Endothelial cell (in vitro differentiated cells): ENCODE results near the gene TMEM151B. TPM values are rescaled to one million over a fixed set of nuclear protein-coding genes. Genes with fewer than 3 reads are reported as not detected.

Experiments used
- DNase-seq: peaks from one replicate; pipeline ENCODE4 v3.0.0; 2021; ENCODE audit warnings: low spot score
- H3K27ac Mint-ChIP-seq: one replicate; pipeline ENCODE4 v1.8.0; 2021; ENCODE audit warnings: mixed read lengths, inconsistent platforms; ENCODE audit not compliant: unreplicated experiment
- H3K27me3 Mint-ChIP-seq: one replicate; pipeline ENCODE4 v1.8.0; 2021; ENCODE audit warnings: mild to moderate bottlenecking, moderate library complexity, mixed read lengths, inconsistent platforms; ENCODE audit not compliant: unreplicated experiment
- H3K36me3 Mint-ChIP-seq: one replicate; pipeline ENCODE4 v1.8.0; 2021; ENCODE audit warnings: mild to moderate bottlenecking, low read depth, mixed read lengths, inconsistent platforms; ENCODE audit not compliant: unreplicated experiment
- H3K4me1 Mint-ChIP-seq: one replicate; pipeline ENCODE4 v1.8.0; 2021; ENCODE audit warnings: mild to moderate bottlenecking, mixed read lengths, inconsistent platforms; ENCODE audit not compliant: unreplicated experiment
- H3K4me3 Mint-ChIP-seq: one replicate; pipeline ENCODE4 v1.8.0; 2021; ENCODE audit warnings: mild to moderate bottlenecking, mixed read lengths, inconsistent platforms; ENCODE audit not compliant: unreplicated experiment
- H3K9me3 Mint-ChIP-seq: one replicate; pipeline ENCODE4 v1.8.0; 2021; ENCODE audit warnings: mixed read lengths, inconsistent platforms; ENCODE audit not compliant: unreplicated experiment
- CTCF ChIP-seq: fragments of 200-600 bp; sonication (generic); IDR thresholded peaks from one replicate; pipeline ENCODE4 v1.5.0; 2021; ENCODE audit warnings: antibody characterized with exemption; ENCODE audit not compliant: unreplicated experiment
- total RNA-seq: library from RNA; stranded (reverse); fragmentation: NEBNext Ultra II Directional; extraction: Animal tissue kit (Norgen Biotek cat#: 25700); gene quantifications from one replicate; pipeline ENCODE4 v1.2.1, GENCODE V29; 2021; ENCODE audit not compliant: unreplicated experiment

Gene TMEM151B
- total RNA-seq, 1 donor from 2014 or later = 0.28 TPM

- no peak overlapping the region for H3K27ac Mint-ChIP-seq
- H3K36me3 Mint-ChIP-seq = peaks cover 5% of the 10 kb centered on the region
- H3K9me3 Mint-ChIP-seq = no peaks in the 10 kb centered on the region
- DNase-seq = no peak
- TF ChIP-seq CTCF = no peak
- H3K4me1 Mint-ChIP-seq = peaks cover 8% of the 10 kb centered on the region
- H3K27me3 Mint-ChIP-seq = peaks cover 20% of the 10 kb centered on the region
- no peak overlapping the region for H3K4me3 Mint-ChIP-seq
Measured at GRCh38 chr6:44273617-44274016, 3.4 kb downstream of the TMEM151B start.

- Mint-ChIP-seq H3K36me3 (peaks cover 5% of the 10 kb centered on the region), H3K4me1 (peaks cover 3% of the 10 kb centered on the region), H3K4me3 (no peak overlapping the region), H3K9me3 (no peaks in the 10 kb centered on the region), H3K27me3 (peaks cover 21% of the 10 kb centered on the region), H3K27ac (no peak overlapping the region)
- no peak for TF ChIP-seq CTCF
- DNase-seq = no peak
Measured at GRCh38 chr6:44275271-44275748, 5.1 kb downstream of the TMEM151B start.

GRCh38 chr6:44275749-44276648 is 5.7 kb downstream of the TMEM151B start:
- H3K9me3 Mint-ChIP-seq = no peaks in the 10 kb centered on the region
- H3K36me3 Mint-ChIP-seq = peaks cover 5% of the 10 kb centered on the region
- no peak for TF ChIP-seq CTCF
- H3K27ac Mint-ChIP-seq = no peak overlapping the region
- H3K4me3 Mint-ChIP-seq = no peak overlapping the region
- H3K4me1 Mint-ChIP-seq = peaks cover 3% of the 10 kb centered on the region
- H3K27me3 Mint-ChIP-seq = peaks cover 21% of the 10 kb centered on the region
- DNase-seq = no peak

- Mint-ChIP-seq H3K4me1 (no peaks in the 10 kb centered on the region), H3K27me3 (peaks cover 18% of the 10 kb centered on the region), H3K27ac (no peak overlapping the region)
Measured at GRCh38 chr6:44276667-44277640, 6.7 kb downstream of the TMEM151B start.

More at GRCh38 chr6:44276667-44277640, 6.7 kb downstream of the TMEM151B start:
- H3K36me3 Mint-ChIP-seq = peaks cover 5% of the 10 kb centered on the region
- H3K4me3 Mint-ChIP-seq = no peak overlapping the region
- TF ChIP-seq CTCF = no peak
- H3K9me3 Mint-ChIP-seq = no peaks in the 10 kb centered on the region
- no peak for DNase-seq
